Neural progenitor cell (in vitro differentiated cells): ENCODE results near the gene IGSF6.

Experiments used
- CTCF ChIP-seq: fragments of 200-600 bp; sonication (generic); IDR thresholded peaks from 2 replicates; pipeline ENCODE4 v1.5.1; 2017; ENCODE audit warnings: antibody characterized with exemption, mild to moderate bottlenecking
- EZH2 ChIP-seq: fragments of 200-600 bp; sonication (generic); IDR thresholded peaks from 2 replicates; pipeline ENCODE4 v1.6.1; 2017; ENCODE audit warnings: antibody characterized with exemption, mild to moderate bottlenecking, moderate library complexity
- EZH2phosphoT487 ChIP-seq: fragments of 200-600 bp; sonication (generic); IDR thresholded peaks from 2 replicates; pipeline ENCODE4 v1.6.1; 2017; ENCODE audit warnings: antibody characterized with exemption

GRCh38 chr16:21617607-21618006 lies 34.8 kb downstream of the IGSF6 start:
- TF ChIP-seq CTCF: no peak
- TF ChIP-seq EZH2: no peak
- no peak for TF ChIP-seq EZH2phosphoT487
